Endothelial cell of umbilical vein (primary cell): ENCODE data around the gene RHOC. TPM values are rescaled to one million over a fixed set of nuclear protein-coding genes. Genes with fewer than 3 reads are reported as not detected.

ENCODE experiments used
- BruUV-seq: library from RNA; stranded (reverse); fragments of 400-500 nt; replicated peaks from 2 replicates; lab custom pipeline; 2021; lab: Mats Ljungman, UMichigan
- CTCF ChIA-PET: fragments of 300-600, 350-600 bp; sonication (Branson Sonifier 250); formaldehyde crosslinking; loops from one replicate; lab custom pipeline; 2021; ENCODE audit warnings: antibody characterized with exemption, inconsistent platforms; lab: Charles Lee
- POLR2A ChIA-PET: fragments of 300-600, 350-600 bp; sonication (Branson Sonifier 250); formaldehyde crosslinking; loops from one replicate; lab custom pipeline; 2021; ENCODE audit warnings: antibody characterized with exemption, inconsistent platforms; lab: Charles Lee
- DNase-seq: peaks from one replicate; pipeline ENCODE4 v3.0.0-alpha.2; 2011; ENCODE audit warnings: low read depth, low spot score
- FAIRE-seq: peaks from 2 replicates; lab custom pipeline; 2011; peaks lifted over from hg19 to GRCh38; lab: Jason Lieb, UNC
- H2AFZ ChIP-seq: 2 replicates; pipeline ENCODE4 v1.6.0; 2012; ENCODE audit warnings: low read depth, low read length, control low read depth, inconsistent platforms
- H3K27ac ChIP-seq: 2 replicates; pipeline ENCODE4 v1.5.1; 2011; ENCODE audit warnings: low read depth, mild to moderate bottlenecking, control low read depth, low read length, moderate library complexity; ENCODE audit not compliant: insufficient read depth
- H3K27me3 ChIP-seq, 2 experiments: 2 replicates each; pipeline versions ENCODE4 v1.6.0 to v1.6.1; 2011; ENCODE audit warnings: low read length in 2 of 2, mixed read lengths in 1 of 2; ENCODE audit not compliant: control insufficient read depth in 2 of 2, insufficient read depth in 2 of 2
- H3K36me3 ChIP-seq, 2 experiments: 2 replicates in 1 of 2; 3 replicates in 1 of 2; pipeline ENCODE4 v1.5.1; 2011; ENCODE audit warnings: low read length in 2 of 2, mild to moderate bottlenecking in 1 of 2, moderate library complexity in 1 of 2; ENCODE audit not compliant: control insufficient read depth in 2 of 2, insufficient read depth in 2 of 2; ENCODE audit errors: extremely low read depth in 1 of 2
- H3K4me1 ChIP-seq: 3 replicates; pipeline ENCODE4 v1.5.1; 2011; ENCODE audit warnings: mild to moderate bottlenecking, low read length; ENCODE audit not compliant: control insufficient read depth, insufficient read depth; ENCODE audit errors: extremely low read depth
- H3K4me2 ChIP-seq: 2 replicates; pipeline ENCODE4 v1.6.1; 2011; ENCODE audit warnings: low read length, control low read depth, mixed read lengths; ENCODE audit not compliant: insufficient read depth
- H3K4me3 ChIP-seq, 3 experiments: fragments of 200-600 bp in 1 of 3; sonication (generic), shearing (Covaris generic) in 1 of 3; replicated peaks in 1 of 3; 2 replicates each; pipeline ENCODE4 v1.5.1; 2011 to 2016; ENCODE audit warnings: control low read depth in 3 of 3, low read length in 3 of 3, mild to moderate bottlenecking in 2 of 3, inconsistent platforms in 1 of 3, low read depth in 1 of 3, moderate library complexity in 1 of 3; ENCODE audit not compliant: insufficient read depth in 1 of 3
- H3K79me2 ChIP-seq: 2 replicates; pipeline ENCODE4 v1.6.0; 2012; ENCODE audit warnings: low read length, inconsistent platforms; ENCODE audit not compliant: control insufficient read depth, insufficient read depth
- H3K9ac ChIP-seq: replicated peaks from 2 replicates; pipeline ENCODE3; 2011; ENCODE audit warnings: low read length, control low read depth; ENCODE audit not compliant: insufficient read depth; ENCODE audit errors: extremely low read depth
- H3K9me1 ChIP-seq: replicated peaks from 3 replicates; pipeline ENCODE4 v1.6.0; 2011; ENCODE audit warnings: mild to moderate bottlenecking, low read length; ENCODE audit not compliant: control insufficient read depth, insufficient read depth; ENCODE audit errors: extremely low read depth
- H3K9me3 ChIP-seq: replicated peaks from 2 replicates; pipeline ENCODE4 v1.5.1; 2012; ENCODE audit warnings: low read length, inconsistent platforms; ENCODE audit not compliant: control insufficient read depth, insufficient read depth
- H4K20me1 ChIP-seq: replicated peaks from 2 replicates; pipeline ENCODE3; 2011; ENCODE audit warnings: mild to moderate bottlenecking, low read length; ENCODE audit not compliant: control insufficient read depth, insufficient read depth; ENCODE audit errors: extremely low read depth
- EZH2 ChIP-seq: IDR thresholded peaks from 2 replicates; pipeline ENCODE4 v1.6.1; 2012; ENCODE audit warnings: borderline replicate concordance, low read depth, mild to moderate bottlenecking, moderate library complexity, low read length, inconsistent platforms; ENCODE audit not compliant: severe bottlenecking
- FOS ChIP-seq: IDR thresholded peaks from 2 replicates; pipeline ENCODE4 v1.6.1; 2011; ENCODE audit warnings: mild to moderate bottlenecking, low read length, moderate library complexity, borderline replicate concordance; ENCODE audit not compliant: insufficient read depth
- GATA2 ChIP-seq: IDR thresholded peaks from 2 replicates; pipeline ENCODE4 v1.7.0; 2011; ENCODE audit warnings: low read depth, mild to moderate bottlenecking, moderate library complexity, mixed read lengths, low read length; ENCODE audit not compliant: insufficient read length, insufficient read depth
- JUN ChIP-seq: IDR thresholded peaks from 2 replicates; pipeline ENCODE4 v1.6.1; 2011; ENCODE audit warnings: borderline replicate concordance, low read depth; ENCODE audit not compliant: insufficient read length, insufficient read depth
- MAX ChIP-seq: IDR thresholded peaks from 2 replicates; pipeline ENCODE4 v1.6.1; 2011; ENCODE audit not compliant: insufficient read depth, insufficient read length
- MYC ChIP-seq: IDR thresholded peaks from one replicate; pipeline ENCODE4 v1.6.1; 2011; ENCODE audit warnings: mild to moderate bottlenecking, low read depth, low read length
- POLR2A ChIP-seq: IDR thresholded peaks from 2 replicates; pipeline ENCODE4 v1.6.1; 2012; ENCODE audit warnings: low read depth, mild to moderate bottlenecking, control low read depth, low read length
- POLR2AphosphoS5 ChIP-seq: IDR thresholded peaks from 2 replicates; pipeline ENCODE4 v1.6.1; 2012; ENCODE audit warnings: low read depth, mild to moderate bottlenecking, control low read depth, low read length, moderate library complexity; ENCODE audit not compliant: insufficient read depth
- dilution Hi-C: fragments of 300-500 bp; cut with MboI; formaldehyde crosslinking; loops from one replicate; pipeline ENCODE4 v1.15.0; 2019; ENCODE audit warnings: low sequenced_read_pairs; ENCODE audit not compliant: extremely low pct_ligation_motif_present
- intact Hi-C: fragments of 100-400 bp; cut with micrococcal nuclease; formaldehyde crosslinking; loops from one replicate; pipeline ENCODE4 v1.10.0; 2022
- polyA plus RNA-seq, 4 experiments: library from polyadenylated mRNA; depleted of rRNA in 3 of 4; stranded (reverse) in 3 of 4; unstranded in 1 of 4; fragments of >200 nt; gene quantifications; 2 replicates each; pipeline versions ENCODE4 v1.2.1 to v1.2.3, GENCODE V29; 2011 to 2012; ENCODE audit warnings: missing spikeins in 1 of 4
- total RNA-seq: library from RNA; stranded (reverse); gene quantifications from 2 replicates; pipeline ENCODE4 v1.2.3, GENCODE V29; 2021
- TF ChIP-seq, protein P1 (sequence below), 2 donors: IDR thresholded peaks; 1 replicate in 1 of 2; 2 replicates in 1 of 2; pipeline ENCODE4 v1.5.1; 2011; ENCODE audit warnings: low read length in 2 of 2, mild to moderate bottlenecking in 2 of 2, moderate library complexity in 2 of 2, control low read depth in 1 of 2, inconsistent platforms in 1 of 2, low read depth in 1 of 2; ENCODE audit not compliant: insufficient read depth in 1 of 2; ENCODE audit errors: extremely low read depth in 1 of 2

RHOC gene
- total and polyA plus RNA-seq, 2 donors (not counting 3 experiments of a cell fraction or from before 2014, with no cell fraction given): 699 to 1,244 TPM

DNA sequence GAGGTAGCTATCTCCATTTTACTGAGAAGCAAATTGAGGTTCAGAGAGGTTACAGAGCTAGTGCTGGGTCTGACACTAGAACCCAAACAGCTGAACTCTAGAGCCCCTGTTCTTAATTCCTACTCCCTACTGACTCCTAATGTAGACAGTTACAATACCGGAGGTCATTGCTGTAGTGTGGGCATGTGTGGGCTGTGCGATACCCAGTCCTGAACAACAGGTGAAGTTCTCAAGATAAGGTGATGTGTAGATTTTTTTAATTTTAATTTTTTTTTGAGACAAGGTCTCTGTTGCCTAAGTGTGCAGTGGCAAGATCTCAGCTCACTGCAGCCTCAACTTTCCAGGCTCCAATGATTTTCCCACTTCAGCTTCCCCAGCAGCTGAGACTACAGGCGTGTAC is 1.6 kb upstream of the RHOC start:
- Histone ChIP-seq H2AFZ (no peak overlapping the region), H3K79me2 (peaks cover 34% of the 10 kb centered on the region), H3K4me2 (no peak overlapping the region), H3K9me1 (no peaks in the 10 kb centered on the region), H3K36me3 (no peaks in the 10 kb centered on the region), H3K27ac (no peak overlapping the region), H3K9me3 (no peaks in the 10 kb centered on the region), H3K4me1 (peaks cover 27% of the 10 kb centered on the region), H3K27me3 (no peaks in the 10 kb centered on the region), H3K9ac (no peak overlapping the region), H3K4me3 (no peak overlapping the region), H4K20me1 (no peaks in the 10 kb centered on the region)
- no TSS peak for BruUV-seq
- no peak for DNase-seq
- ChIA-PET CTCF (interaction anchor here (0.9 to 3.6 kb wide), 9 partner anchors 10 to 410 kb away, joined by 3 to 37 read pairs (median 6); partner anchors contain the start of gene MOV10), POLR2A (interaction anchor here (1.0 kb wide), 1 partner anchor 34 kb away, joined by 3 read pairs; the partner anchor contains the start of gene MOV10)
- TF ChIP-seq JUN (no peak), MYC (no peak), MAX (no peak), POLR2AphosphoS5 (no peak), FOS (no peak), GATA2 (no peak), POLR2A (no peak), EZH2 (no peak)
- TF ChIP-seq, protein P1, sequence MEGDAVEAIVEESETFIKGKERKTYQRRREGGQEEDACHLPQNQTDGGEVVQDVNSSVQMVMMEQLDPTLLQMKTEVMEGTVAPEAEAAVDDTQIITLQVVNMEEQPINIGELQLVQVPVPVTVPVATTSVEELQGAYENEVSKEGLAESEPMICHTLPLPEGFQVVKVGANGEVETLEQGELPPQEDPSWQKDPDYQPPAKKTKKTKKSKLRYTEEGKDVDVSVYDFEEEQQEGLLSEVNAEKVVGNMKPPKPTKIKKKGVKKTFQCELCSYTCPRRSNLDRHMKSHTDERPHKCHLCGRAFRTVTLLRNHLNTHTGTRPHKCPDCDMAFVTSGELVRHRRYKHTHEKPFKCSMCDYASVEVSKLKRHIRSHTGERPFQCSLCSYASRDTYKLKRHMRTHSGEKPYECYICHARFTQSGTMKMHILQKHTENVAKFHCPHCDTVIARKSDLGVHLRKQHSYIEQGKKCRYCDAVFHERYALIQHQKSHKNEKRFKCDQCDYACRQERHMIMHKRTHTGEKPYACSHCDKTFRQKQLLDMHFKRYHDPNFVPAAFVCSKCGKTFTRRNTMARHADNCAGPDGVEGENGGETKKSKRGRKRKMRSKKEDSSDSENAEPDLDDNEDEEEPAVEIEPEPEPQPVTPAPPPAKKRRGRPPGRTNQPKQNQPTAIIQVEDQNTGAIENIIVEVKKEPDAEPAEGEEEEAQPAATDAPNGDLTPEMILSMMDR (IDR thresholded peaks at IDR 0.05; ENCODE audit: extremely low read depth in 1 of 2, insufficient read depth in 1 of 2, low read depth in 1 of 2, low read length in 2 of 2): no peak
- intact Hi-C loops (loop anchor here (5.0 kb wide), 2 partner anchors 71 to 1049 kb away; partner anchors contain the start of gene PHTF1), dilution Hi-C loops (no loop called here)
- no peak for FAIRE-seq
